Cerebellar nuclear complex (tissue), 1 donor: ENCODE measurements around the gene ZMYND12.
A peak's percentile ranks its signal among the peaks of the same experiment; 100 is the strongest.

Experiments
- DNase-seq, 2 experiments: peaks; one replicate each; lab custom pipeline; 2025; lab: John Stamatoyannopoulos, UW

Gene ZMYND12

GRCh38 chr1:42439940-42440339, 15.9 kb downstream of the ZMYND12 start:
- no peak for DNase-seq

- no peak for DNase-seq
These were observed 21.5 kb downstream of the ZMYND12 start for GRCh38 chr1:42434340-42434739.

GRCh38 chr1:42433369-42433768, 22.5 kb downstream of the ZMYND12 start:
- DNase-seq = no peak

GRCh38 chr1:42432714-42433113, 23.1 kb downstream of the ZMYND12 start:
- no peak for DNase-seq

- DNase-seq = no peak
These were observed 24.3 kb downstream of the ZMYND12 start for GRCh38 chr1:42431514-42431913.

- no peak for DNase-seq
These were observed 25.3 kb downstream of the ZMYND12 start for GRCh38 chr1:42430286-42431135.

- DNase-seq = no peak
These were observed 26.2 kb downstream of the ZMYND12 start for GRCh38 chr1:42429603-42430002.

GRCh38 chr1:42427240-42427639, 28.6 kb downstream of the ZMYND12 start:
- DNase-seq = no peak

GRCh38 chr1:42424201-42424600, 31.6 kb downstream of the ZMYND12 start:
- DNase-seq = no peak

GRCh38 chr1:42423681-42424080, 32.1 kb downstream of the ZMYND12 start:
- DNase-seq = no peak

- no peak for DNase-seq
These were observed 33.1 kb downstream of the ZMYND12 start for GRCh38 chr1:42422737-42423136.

GRCh38 chr1:42420911-42421585, 34.8 kb downstream of the ZMYND12 start:
- DNase-seq = peak in 1 of 2 experiments; percentile 80

GRCh38 chr1:42420121-42420520, 35.7 kb downstream of the ZMYND12 start:
- DNase-seq = no peak

GRCh38 chr1:42419126-42419821, 36.5 kb downstream of the ZMYND12 start:
- no peak for DNase-seq

- no peak for DNase-seq
These were observed 37.3 kb downstream of the ZMYND12 start for GRCh38 chr1:42418516-42418915.

- DNase-seq = no peak
These were observed 38.7 kb downstream of the ZMYND12 start for GRCh38 chr1:42417166-42417565.

- no peak for DNase-seq
These were observed 41.0 kb downstream of the ZMYND12 start for GRCh38 chr1:42414551-42415496.

- DNase-seq = no peak
These were observed 51.9 kb downstream of the ZMYND12 start for GRCh38 chr1:42403880-42404400.

GRCh38 chr1:42399315-42400100, 56.3 kb downstream of the ZMYND12 start:
- no peak for DNase-seq
